GM23338 (cell line): ENCODE results near the gene TRAPPC4. TPM values are rescaled to one million over a fixed set of nuclear protein-coding genes. Genes with fewer than 3 reads are reported as not detected.

ENCODE experiments used
- ATAC-seq: fragments of 200-7000 bp; cut with Tn5 transposase; 3 replicates; pipeline ENCODE4 v1.9.1; 2020
- DNase-seq: peaks from one replicate; pipeline ENCODE4 v3.0.0-alpha.2; 2015; ENCODE audit warnings: low spot score
- H2AFZ ChIP-seq: fragments of 200-600 bp; sonication (generic); 2 replicates; pipeline ENCODE4 v1.8.0; 2016; ENCODE audit warnings: antibody characterized with exemption, mild to moderate bottlenecking, moderate library complexity
- H3F3A ChIP-seq: fragments of 200-600 bp; sonication (generic); replicated peaks from 2 replicates; pipeline ENCODE4 v1.8.0; 2017; ENCODE audit warnings: antibody characterized with exemption, mixed run types, low read depth
- H3K27ac ChIP-seq: fragments of 200-600 bp; sonication (generic); 2 replicates; pipeline ENCODE4 v1.6.1; 2016; ENCODE audit warnings: low read depth
- H3K27me3 ChIP-seq: fragments of 200-600 bp; sonication (generic); 2 replicates; pipeline ENCODE4 v1.8.0; 2016; ENCODE audit warnings: mild to moderate bottlenecking, mixed run types, moderate library complexity; ENCODE audit not compliant: insufficient read depth
- H3K36me3 ChIP-seq: fragments of 200-600 bp; sonication (generic); 2 replicates; pipeline ENCODE4 v1.8.0; 2016; ENCODE audit warnings: mild to moderate bottlenecking; ENCODE audit not compliant: insufficient read depth
- H3K4me1 ChIP-seq: fragments of 200-600 bp; sonication (generic); 2 replicates; pipeline ENCODE4 v1.8.0; 2016; ENCODE audit warnings: mild to moderate bottlenecking, moderate library complexity; ENCODE audit not compliant: insufficient read depth
- H3K4me2 ChIP-seq: fragments of 200-600 bp; sonication (generic); 2 replicates; pipeline ENCODE4 v1.7.1; 2017; ENCODE audit warnings: mixed run types
- H3K4me3 ChIP-seq: fragments of 200-600 bp; sonication (generic); 2 replicates; pipeline ENCODE4 v1.6.1; 2016; ENCODE audit warnings: mixed run types
- H3K79me2 ChIP-seq: fragments of 200-600 bp; sonication (generic); replicated peaks from 2 replicates; pipeline ENCODE4 v1.8.0; 2017; ENCODE audit warnings: mild to moderate bottlenecking; ENCODE audit not compliant: insufficient read depth
- H3K9me2 ChIP-seq: fragments of 200-600 bp; sonication (generic); 2 replicates; pipeline ENCODE4 v1.8.0; 2017; ENCODE audit not compliant: insufficient read depth
- H4K20me1 ChIP-seq: fragments of 200-600 bp; sonication (generic); replicated peaks from 2 replicates; pipeline ENCODE4 v1.8.0; 2017; ENCODE audit warnings: mild to moderate bottlenecking; ENCODE audit not compliant: insufficient read depth
- H3K27ac Mint-ChIP-seq: 2 replicates; pipeline ENCODE4 v1.8.0; 2020; ENCODE audit warnings: inconsistent platforms, mild to moderate bottlenecking, moderate library complexity, mixed read lengths
- H3K27me3 Mint-ChIP-seq: 3 replicates; pipeline ENCODE4 v1.8.0; 2022; ENCODE audit warnings: low read depth, mild to moderate bottlenecking, moderate library complexity, mixed read lengths, inconsistent platforms; ENCODE audit not compliant: insufficient read depth, poor library complexity
- H3K36me3 Mint-ChIP-seq: 3 replicates; pipeline ENCODE4 v1.8.0; 2021; ENCODE audit warnings: low read depth, mild to moderate bottlenecking, inconsistent platforms, moderate library complexity, mixed read lengths
- H3K4me1 Mint-ChIP-seq: 3 replicates; pipeline ENCODE4 v1.8.0; 2020; ENCODE audit warnings: mild to moderate bottlenecking, inconsistent platforms, mixed read lengths
- H3K4me3 Mint-ChIP-seq: 3 replicates; pipeline ENCODE4 v1.8.0; 2021; ENCODE audit warnings: moderate library complexity, mild to moderate bottlenecking, inconsistent platforms, mixed read lengths
- H3K9me3 Mint-ChIP-seq: 3 replicates; pipeline ENCODE4 v1.8.0; 2020; ENCODE audit warnings: moderate library complexity, mild to moderate bottlenecking, inconsistent platforms, mixed read lengths
- EZH2 ChIP-seq: fragments of 200-600 bp; sonication (generic); IDR thresholded peaks from one replicate; pipeline ENCODE4 v1.8.0; 2017; ENCODE audit warnings: antibody characterized with exemption, mild to moderate bottlenecking, low read depth; ENCODE audit not compliant: unreplicated experiment
- EZH2phosphoT487 ChIP-seq: fragments of 200-600 bp; sonication (generic); IDR thresholded peaks from one replicate; pipeline ENCODE4 v1.8.1; 2018; ENCODE audit warnings: antibody characterized with exemption; ENCODE audit not compliant: unreplicated experiment
- JUNB ChIP-seq: IDR thresholded peaks from one replicate; pipeline ENCODE4 v1.6.1; 2016; ENCODE audit warnings: antibody characterized with exemption; ENCODE audit not compliant: unreplicated experiment
- POLR2AphosphoS5 ChIP-seq: IDR thresholded peaks from 2 replicates; pipeline ENCODE4 v1.6.1; 2016; ENCODE audit warnings: antibody characterized with exemption, low read depth
- STAT1 ChIP-seq: IDR thresholded peaks from one replicate; pipeline ENCODE4 v1.6.1; 2016; ENCODE audit warnings: antibody characterized with exemption; ENCODE audit not compliant: unreplicated experiment
- ZNF331 ChIP-seq: fragments of 250-450 bp; sonication (Bioruptor Pico); IDR thresholded peaks from 2 replicates; pipeline ENCODE4 v1.5.0; 2020; ENCODE audit warnings: low read depth, mild to moderate bottlenecking, moderate library complexity
- polyA plus RNA-seq: library from polyadenylated mRNA; unstranded; fragments of >200 nt; fragmentation: Nextera tagmentation; extraction: Ambion mirVana; gene quantifications from 2 replicates; pipeline ENCODE4 v1.2.1, GENCODE V29; 2016
- total RNA-seq: library from RNA; depleted of rRNA; stranded (reverse); fragments of >200 nt; shearing (Covaris generic); gene quantifications from 2 replicates; pipeline ENCODE4 v1.2.3, GENCODE V29; 2014
- TF ChIP-seq, protein P1 (sequence below), 2 experiments: fragments of 200-600 bp in 1 of 2; sonication (generic) in 1 of 2; conservative IDR thresholded peaks; 2 replicates each; pipeline versions ENCODE4 v1.5.1 to v1.6.1; 2016 to 2017; ENCODE audit warnings: antibody characterized with exemption in 2 of 2, low read depth in 2 of 2, mild to moderate bottlenecking in 2 of 2, moderate library complexity in 1 of 2
- TF ChIP-seq, protein P2 (sequence below): IDR thresholded peaks from 2 replicates; pipeline ENCODE4 v1.6.1; 2016; ENCODE audit warnings: antibody characterized with exemption
- TF ChIP-seq, protein P3 (sequence below): fragments of 250-450 bp; sonication (Bioruptor Pico); IDR thresholded peaks from 2 replicates; pipeline ENCODE4 v1.5.0; 2020; ENCODE audit warnings: mild to moderate bottlenecking, moderate library complexity
- TF ChIP-seq, protein P4 (sequence below): IDR thresholded peaks from one replicate; pipeline ENCODE4 v1.6.1; 2018; ENCODE audit warnings: antibody characterized with exemption; ENCODE audit not compliant: unreplicated experiment

Gene TRAPPC4
- total and polyA plus RNA-seq, 2 experiments from 2014 or later = 79.9 to 142 TPM

DNA sequence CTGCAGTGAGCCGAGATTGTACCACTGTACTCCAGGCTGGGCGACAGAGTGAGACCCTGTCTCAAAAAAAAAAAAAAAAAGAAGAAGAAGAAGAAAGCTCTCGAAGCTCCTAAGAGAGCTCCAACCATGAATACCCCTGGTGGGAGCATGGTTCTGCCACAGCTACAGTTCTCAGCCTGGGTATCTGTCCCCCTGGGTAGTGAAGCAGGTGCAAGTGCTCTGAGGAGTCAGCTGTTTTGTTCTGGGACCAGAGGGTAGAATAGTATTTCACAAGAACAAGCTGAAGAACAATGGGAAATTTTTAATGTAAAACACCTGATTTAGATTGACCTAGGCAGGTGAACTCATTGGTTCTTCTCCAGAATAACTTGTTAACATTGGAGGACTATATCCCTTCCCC lies 42.7 kb downstream of the TRAPPC4 start (continued):
- TF ChIP-seq, protein P1, sequence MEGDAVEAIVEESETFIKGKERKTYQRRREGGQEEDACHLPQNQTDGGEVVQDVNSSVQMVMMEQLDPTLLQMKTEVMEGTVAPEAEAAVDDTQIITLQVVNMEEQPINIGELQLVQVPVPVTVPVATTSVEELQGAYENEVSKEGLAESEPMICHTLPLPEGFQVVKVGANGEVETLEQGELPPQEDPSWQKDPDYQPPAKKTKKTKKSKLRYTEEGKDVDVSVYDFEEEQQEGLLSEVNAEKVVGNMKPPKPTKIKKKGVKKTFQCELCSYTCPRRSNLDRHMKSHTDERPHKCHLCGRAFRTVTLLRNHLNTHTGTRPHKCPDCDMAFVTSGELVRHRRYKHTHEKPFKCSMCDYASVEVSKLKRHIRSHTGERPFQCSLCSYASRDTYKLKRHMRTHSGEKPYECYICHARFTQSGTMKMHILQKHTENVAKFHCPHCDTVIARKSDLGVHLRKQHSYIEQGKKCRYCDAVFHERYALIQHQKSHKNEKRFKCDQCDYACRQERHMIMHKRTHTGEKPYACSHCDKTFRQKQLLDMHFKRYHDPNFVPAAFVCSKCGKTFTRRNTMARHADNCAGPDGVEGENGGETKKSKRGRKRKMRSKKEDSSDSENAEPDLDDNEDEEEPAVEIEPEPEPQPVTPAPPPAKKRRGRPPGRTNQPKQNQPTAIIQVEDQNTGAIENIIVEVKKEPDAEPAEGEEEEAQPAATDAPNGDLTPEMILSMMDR (conservative IDR thresholded peaks at IDR 0.05; ENCODE audit: low read depth in 2 of 2) = no peak

DNA sequence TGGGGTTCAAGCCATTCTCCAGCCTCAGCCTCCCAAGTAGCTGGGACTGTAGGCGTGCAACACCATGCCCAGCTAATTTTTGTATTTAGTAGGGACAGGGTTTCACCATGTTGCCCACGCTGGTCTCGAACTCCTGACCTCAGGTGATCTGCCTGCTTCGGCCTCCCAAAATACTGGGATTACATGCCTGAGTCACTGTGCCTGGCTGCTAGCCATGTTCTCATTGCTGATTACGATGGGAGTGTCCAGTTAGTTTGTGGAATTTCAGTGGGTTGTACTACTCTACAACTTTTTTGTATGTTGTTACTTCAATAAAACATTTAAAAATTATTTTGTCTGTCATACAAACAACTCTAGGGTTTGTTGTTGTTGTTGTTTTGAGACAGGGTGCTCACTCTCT lies 44.2 kb downstream of the TRAPPC4 start:
- no peak overlapping the region for H2AFZ ChIP-seq
- H3K79me2 ChIP-seq = peaks cover 7% of the 10 kb centered on the region
- peaks cover 5% of the 10 kb centered on the region for H3F3A ChIP-seq
- no peak overlapping the region for H3K27ac ChIP-seq
- DNase-seq (no peak), ATAC-seq (no peak)
- 0 out of 2 replicates have a peak, but pooled peaks cover 6% of the 10 kb centered on the region for H4K20me1 ChIP-seq
- Mint-ChIP-seq H3K36me3 (peaks cover 5% of the 10 kb centered on the region), H3K27me3 (peaks cover 10% of the 10 kb centered on the region), H3K27ac (no peak overlapping the region), H3K4me1 (peaks cover 11% of the 10 kb centered on the region), H3K4me3 (no peak overlapping the region), H3K9me3 (peaks cover 3% of the 10 kb centered on the region; the same call in 1 of the 3 replicates)
- no peak overlapping the region for H3K4me3 ChIP-seq
- no peaks in the 10 kb centered on the region for H3K36me3 ChIP-seq
- H3K27me3 ChIP-seq = no peaks in the 10 kb centered on the region
- H3K4me1 ChIP-seq = peaks cover 6% of the 10 kb centered on the region; the same call in 1 of the 2 replicates
- H3K9me2 ChIP-seq = 0 out of 2 replicates have a peak, but pooled peaks cover 4% of the 10 kb centered on the region
- H3K4me2 ChIP-seq = no peak overlapping the region
- TF ChIP-seq JUNB (no peak), POLR2AphosphoS5 (no peak), STAT1 (no peak), EZH2 (no peak), EZH2phosphoT487 (no peak), ZNF331 (CRISPR knock-in tag) (no peak)
- TF ChIP-seq, protein P2, sequence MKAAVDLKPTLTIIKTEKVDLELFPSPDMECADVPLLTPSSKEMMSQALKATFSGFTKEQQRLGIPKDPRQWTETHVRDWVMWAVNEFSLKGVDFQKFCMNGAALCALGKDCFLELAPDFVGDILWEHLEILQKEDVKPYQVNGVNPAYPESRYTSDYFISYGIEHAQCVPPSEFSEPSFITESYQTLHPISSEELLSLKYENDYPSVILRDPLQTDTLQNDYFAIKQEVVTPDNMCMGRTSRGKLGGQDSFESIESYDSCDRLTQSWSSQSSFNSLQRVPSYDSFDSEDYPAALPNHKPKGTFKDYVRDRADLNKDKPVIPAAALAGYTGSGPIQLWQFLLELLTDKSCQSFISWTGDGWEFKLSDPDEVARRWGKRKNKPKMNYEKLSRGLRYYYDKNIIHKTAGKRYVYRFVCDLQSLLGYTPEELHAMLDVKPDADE = no peak
- TF ChIP-seq, protein P3, sequence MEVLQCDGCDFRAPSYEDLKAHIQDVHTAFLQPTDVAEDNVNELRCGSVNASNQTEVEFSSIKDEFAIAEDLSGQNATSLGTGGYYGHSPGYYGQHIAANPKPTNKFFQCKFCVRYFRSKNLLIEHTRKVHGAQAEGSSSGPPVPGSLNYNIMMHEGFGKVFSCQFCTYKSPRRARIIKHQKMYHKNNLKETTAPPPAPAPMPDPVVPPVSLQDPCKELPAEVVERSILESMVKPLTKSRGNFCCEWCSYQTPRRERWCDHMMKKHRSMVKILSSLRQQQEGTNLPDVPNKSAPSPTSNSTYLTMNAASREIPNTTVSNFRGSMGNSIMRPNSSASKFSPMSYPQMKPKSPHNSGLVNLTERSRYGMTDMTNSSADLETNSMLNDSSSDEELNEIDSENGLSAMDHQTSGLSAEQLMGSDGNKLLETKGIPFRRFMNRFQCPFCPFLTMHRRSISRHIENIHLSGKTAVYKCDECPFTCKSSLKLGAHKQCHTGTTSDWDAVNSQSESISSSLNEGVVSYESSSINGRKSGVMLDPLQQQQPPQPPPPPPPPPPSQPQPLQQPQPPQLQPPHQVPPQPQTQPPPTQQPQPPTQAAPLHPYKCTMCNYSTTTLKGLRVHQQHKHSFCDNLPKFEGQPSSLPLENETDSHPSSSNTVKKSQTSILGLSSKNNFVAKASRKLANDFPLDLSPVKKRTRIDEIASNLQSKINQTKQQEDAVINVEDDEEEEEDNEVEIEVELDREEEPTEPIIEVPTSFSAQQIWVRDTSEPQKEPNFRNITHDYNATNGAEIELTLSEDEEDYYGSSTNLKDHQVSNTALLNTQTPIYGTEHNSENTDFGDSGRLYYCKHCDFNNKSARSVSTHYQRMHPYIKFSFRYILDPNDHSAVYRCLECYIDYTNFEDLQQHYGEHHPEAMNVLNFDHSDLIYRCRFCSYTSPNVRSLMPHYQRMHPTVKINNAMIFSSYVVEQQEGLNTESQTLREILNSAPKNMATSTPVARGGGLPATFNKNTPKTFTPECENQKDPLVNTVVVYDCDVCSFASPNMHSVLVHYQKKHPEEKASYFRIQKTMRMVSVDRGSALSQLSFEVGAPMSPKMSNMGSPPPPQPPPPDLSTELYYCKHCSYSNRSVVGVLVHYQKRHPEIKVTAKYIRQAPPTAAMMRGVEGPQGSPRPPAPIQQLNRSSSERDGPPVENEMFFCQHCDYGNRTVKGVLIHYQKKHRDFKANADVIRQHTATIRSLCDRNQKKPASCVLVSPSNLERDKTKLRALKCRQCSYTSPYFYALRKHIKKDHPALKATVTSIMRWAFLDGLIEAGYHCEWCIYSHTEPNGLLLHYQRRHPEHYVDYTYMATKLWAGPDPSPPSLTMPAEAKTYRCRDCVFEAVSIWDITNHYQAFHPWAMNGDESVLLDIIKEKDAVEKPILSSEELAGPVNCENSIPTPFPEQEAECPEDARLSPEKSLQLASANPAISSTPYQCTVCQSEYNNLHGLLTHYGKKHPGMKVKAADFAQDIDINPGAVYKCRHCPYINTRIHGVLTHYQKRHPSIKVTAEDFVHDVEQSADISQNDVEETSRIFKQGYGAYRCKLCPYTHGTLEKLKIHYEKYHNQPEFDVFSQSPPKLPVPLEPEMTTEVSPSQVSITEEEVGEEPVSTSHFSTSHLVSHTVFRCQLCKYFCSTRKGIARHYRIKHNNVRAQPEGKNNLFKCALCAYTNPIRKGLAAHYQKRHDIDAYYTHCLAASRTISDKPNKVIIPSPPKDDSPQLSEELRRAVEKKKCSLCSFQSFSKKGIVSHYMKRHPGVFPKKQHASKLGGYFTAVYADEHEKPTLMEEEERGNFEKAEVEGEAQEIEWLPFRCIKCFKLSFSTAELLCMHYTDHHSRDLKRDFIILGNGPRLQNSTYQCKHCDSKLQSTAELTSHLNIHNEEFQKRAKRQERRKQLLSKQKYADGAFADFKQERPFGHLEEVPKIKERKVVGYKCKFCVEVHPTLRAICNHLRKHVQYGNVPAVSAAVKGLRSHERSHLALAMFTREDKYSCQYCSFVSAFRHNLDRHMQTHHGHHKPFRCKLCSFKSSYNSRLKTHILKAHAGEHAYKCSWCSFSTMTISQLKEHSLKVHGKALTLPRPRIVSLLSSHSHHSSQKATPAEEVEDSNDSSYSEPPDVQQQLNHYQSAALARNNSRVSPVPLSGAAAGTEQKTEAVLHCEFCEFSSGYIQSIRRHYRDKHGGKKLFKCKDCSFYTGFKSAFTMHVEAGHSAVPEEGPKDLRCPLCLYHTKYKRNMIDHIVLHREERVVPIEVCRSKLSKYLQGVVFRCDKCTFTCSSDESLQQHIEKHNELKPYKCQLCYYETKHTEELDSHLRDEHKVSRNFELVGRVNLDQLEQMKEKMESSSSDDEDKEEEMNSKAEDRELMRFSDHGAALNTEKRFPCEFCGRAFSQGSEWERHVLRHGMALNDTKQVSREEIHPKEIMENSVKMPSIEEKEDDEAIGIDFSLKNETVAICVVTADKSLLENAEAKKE (CRISPR knock-in tag) = no peak
- TF ChIP-seq, protein P4, sequence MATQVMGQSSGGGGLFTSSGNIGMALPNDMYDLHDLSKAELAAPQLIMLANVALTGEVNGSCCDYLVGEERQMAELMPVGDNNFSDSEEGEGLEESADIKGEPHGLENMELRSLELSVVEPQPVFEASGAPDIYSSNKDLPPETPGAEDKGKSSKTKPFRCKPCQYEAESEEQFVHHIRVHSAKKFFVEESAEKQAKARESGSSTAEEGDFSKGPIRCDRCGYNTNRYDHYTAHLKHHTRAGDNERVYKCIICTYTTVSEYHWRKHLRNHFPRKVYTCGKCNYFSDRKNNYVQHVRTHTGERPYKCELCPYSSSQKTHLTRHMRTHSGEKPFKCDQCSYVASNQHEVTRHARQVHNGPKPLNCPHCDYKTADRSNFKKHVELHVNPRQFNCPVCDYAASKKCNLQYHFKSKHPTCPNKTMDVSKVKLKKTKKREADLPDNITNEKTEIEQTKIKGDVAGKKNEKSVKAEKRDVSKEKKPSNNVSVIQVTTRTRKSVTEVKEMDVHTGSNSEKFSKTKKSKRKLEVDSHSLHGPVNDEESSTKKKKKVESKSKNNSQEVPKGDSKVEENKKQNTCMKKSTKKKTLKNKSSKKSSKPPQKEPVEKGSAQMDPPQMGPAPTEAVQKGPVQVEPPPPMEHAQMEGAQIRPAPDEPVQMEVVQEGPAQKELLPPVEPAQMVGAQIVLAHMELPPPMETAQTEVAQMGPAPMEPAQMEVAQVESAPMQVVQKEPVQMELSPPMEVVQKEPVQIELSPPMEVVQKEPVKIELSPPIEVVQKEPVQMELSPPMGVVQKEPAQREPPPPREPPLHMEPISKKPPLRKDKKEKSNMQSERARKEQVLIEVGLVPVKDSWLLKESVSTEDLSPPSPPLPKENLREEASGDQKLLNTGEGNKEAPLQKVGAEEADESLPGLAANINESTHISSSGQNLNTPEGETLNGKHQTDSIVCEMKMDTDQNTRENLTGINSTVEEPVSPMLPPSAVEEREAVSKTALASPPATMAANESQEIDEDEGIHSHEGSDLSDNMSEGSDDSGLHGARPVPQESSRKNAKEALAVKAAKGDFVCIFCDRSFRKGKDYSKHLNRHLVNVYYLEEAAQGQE = no peak
